A204.1 (cell line): ENCODE results near the gene SLC16A5.

Experiments
- FAIRE-seq: peaks from 2 replicates; lab custom pipeline; 2012; peaks lifted over from hg19 to GRCh38; lab: Jason Lieb, UNC

Gene SLC16A5

GRCh38 chr17:75086496-75087181 lies 1.1 kb upstream of the SLC16A5 start:
- FAIRE-seq: no peak

GRCh38 chr17:75087182-75087557 lies 584 bp upstream of the SLC16A5 start:
- no peak for FAIRE-seq

- no peak for FAIRE-seq
Observed at GRCh38 chr17:75088465-75089417, 987 bp downstream of the SLC16A5 start.

DNA sequence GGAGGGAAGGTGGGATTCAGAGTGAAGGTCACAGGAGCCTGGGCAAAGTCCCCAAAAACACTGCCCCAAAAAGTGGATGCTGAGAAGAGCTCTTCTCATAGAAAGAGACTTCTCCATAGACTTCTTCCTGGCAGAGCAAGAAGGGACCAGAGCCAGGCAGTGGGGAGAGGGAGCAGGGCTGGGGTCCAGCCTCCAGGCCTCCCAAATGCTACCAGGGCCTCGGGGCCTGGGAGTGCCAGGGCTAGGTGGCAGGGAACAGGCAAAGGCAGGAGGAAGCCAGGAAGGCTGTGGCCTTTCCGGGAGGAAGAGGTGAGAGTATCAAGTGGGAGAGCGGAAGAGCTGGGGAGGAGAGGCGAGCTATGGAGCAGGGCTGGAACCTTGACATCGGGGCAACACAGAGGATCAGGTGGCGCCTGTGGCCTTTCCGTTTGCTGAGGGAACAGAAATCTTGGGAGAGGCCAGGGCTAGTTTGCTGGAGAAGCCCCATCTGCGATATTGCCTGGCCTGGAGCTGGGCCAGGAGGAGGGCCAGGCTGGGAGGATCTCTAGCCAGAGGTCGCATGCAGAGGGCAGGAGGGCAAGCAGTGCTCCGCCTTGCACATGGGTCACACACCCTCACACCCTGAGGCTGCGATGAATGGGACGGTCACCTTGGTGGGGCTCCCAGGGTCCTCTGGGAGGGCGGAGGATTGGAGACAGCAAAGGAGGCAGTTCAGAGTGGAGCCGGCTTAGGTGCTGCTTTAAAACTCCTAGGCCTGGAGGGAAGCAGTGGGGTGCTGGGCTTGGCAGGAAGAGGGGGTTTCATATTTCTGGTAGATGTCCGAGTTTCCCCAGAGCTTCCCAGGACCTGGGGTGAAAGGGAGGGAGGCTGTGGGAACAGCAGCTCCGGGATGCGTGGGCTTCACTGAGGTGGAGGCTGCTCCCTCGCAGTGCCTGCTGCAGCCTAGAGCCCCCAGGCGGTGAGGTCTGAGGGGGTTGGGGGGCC lies 3.4 kb downstream of the SLC16A5 start:
- FAIRE-seq: no peak

- no peak for FAIRE-seq
Observed at GRCh38 chr17:75091855-75092327, 4.1 kb downstream of the SLC16A5 start.

DNA sequence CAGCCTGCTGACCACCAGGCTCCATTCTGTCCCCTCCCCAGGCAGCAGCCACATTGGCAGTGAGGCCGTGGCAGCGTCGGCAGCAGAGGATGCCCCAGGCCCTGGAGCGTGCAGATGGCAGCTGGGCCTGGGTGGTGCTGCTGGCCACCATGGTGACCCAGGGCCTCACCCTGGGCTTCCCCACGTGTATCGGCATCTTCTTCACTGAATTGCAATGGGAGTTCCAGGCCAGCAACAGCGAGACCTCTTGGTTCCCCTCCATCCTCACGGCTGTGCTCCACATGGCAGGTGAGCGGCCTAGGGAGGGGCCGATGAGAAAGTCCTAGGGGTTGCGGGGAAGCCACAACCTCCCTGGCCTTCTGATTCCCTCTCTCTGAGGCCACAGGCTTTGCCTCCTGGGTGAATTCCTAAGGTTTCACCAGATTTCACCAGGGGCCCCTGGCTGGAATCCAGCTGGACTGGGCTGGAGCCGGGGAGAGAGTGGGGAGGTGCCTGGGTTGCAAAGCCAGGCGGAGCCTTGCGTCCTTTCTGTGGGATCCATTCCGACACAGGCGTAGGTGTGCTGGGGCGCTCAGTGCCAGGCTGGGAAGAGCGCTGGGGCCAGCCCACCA lies 5.9 kb downstream of the SLC16A5 start:
- FAIRE-seq: no peak

- FAIRE-seq: no peak
Observed at GRCh38 chr17:75094871-75095399, 7.2 kb downstream of the SLC16A5 start.

GRCh38 chr17:75096082-75096625 lies 8.4 kb downstream of the SLC16A5 start:
- no peak for FAIRE-seq

DNA sequence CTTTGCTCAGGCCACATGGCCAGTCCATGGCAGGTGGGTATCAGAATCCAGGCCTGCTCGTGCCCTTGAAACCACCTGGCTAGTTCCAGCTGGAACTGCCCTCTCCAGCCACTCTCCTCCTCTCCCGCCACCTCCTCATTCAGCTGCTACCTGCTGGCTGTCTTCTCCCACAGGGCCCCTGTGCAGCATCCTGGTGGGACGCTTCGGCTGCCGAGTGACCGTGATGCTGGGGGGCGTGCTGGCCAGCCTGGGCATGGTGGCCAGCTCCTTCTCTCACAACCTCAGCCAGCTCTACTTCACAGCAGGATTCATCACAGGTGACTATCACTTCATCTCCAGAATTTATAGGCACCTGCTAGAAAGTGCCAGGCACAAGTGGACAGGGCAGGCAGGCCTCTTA lies 10.1 kb downstream of the SLC16A5 start:
- no peak for FAIRE-seq

GRCh38 chr17:75098861-75099260 lies 11.1 kb downstream of the SLC16A5 start:
- FAIRE-seq: no peak

DNA sequence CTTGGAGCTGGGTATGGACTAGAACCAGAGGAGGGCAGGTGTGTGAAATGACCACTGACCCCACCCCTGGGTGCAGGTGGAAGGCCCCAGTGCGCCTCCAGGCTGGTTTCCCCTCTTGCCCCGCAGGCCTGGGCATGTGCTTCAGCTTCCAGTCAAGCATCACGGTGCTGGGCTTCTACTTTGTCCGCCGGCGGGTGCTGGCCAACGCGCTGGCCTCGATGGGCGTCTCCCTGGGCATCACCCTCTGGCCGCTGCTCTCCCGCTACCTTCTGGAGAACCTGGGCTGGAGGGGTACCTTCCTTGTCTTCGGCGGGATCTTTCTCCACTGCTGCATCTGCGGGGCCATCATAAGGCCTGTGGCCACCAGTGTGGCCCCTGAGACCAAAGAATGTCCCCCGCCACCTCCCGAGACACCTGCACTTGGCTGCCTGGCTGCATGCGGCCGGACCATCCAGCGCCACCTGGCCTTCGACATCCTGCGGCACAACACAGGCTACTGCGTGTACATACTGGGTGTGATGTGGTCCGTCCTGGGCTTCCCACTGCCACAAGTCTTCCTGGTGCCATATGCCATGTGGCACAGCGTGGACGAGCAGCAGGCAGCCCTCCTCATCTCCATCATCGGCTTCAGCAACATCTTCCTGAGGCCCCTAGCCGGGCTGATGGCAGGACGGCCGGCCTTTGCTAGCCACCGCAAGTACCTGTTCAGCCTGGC lies 12.3 kb downstream of the SLC16A5 start:
- no peak for FAIRE-seq

GRCh38 chr17:75102385-75102821 lies 14.6 kb downstream of the SLC16A5 start:
- no peak for FAIRE-seq

- FAIRE-seq: no peak
Observed at GRCh38 chr17:75103601-75104554, 16.1 kb downstream of the SLC16A5 start.

DNA sequence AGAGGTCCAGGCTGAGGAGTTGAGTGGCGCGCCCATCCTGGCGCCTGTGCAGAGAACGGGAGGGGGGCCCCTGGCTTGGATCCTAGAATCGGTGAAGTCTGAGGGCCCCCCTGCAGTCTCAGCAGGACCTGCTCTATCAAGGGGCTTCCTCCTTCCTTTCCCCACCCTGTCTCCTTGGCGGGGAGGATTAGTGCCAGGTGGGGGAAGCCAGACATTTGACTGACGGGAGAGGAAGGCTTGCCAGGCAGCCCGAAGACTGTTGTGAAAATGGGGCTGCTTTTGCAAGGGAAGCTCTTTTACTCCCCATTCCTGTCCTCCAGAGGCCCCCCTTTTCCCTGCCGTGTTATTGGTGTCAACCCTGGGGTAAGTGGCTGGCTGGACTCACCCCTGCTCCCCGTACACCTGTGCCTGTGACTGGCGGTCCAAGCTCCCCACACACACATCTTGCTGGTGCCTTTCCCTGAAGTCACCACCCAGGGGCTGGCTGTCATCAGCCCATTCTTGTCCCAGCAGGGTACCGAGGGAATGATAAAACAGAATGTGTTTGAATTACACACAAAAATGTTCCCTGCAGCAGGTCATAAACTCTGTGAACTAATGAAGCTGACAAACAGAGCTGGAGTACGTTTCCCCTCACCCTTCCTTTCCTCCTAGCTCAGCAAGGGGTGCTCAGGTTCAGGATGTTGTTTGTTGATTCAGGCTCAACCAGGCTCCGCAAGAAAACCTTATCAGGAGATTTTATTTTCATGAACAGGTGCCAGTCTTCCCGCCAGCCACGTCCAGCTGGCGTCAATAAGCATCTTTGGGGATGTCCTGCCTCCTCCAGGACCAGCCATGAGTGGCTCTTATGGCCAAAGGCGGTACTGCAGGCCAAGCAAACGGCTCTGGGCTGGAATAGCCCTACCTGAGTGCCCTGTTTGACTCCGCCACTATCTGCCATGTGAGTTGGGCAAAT lies 17.6 kb downstream of the SLC16A5 start:
- FAIRE-seq: peak; percentile 16

DNA sequence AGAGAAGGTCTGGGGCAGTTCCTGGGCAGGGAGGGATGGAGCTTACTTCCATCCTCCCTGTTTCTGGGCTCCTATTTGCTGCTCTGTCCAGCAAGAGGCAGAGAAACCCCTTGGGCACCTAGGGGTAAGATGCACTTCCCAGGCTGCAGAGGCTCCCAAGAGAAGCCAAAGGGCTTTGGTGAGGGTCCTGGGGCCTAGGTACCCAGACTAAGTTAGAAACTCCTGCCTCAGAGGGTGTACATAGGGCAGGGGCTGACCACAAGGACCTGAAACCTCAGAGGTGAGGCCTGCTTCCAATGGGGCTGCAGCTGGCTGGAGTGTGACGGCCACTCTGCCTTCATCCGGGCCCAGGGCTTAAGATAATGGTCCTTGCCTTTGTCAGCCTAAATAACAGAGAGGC lies 20.4 kb downstream of the SLC16A5 start:
- no peak for FAIRE-seq

DNA sequence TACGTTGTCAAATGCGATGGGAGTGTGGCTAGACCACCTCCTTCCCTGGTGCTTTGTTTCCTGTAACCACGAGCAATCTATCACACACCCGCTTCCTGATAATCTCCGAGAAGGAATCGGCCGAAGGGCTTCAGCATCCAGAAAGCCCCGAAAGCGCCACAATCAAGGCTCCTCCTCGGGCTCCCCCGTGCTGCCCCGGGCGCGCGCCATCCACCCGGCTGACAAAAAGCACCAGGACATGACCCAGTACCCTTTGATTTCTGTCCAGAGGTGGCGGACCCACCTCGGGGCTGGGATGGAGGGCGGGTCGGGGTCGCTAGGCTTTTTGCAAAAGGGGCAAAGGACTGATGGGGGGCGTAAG lies 21.3 kb downstream of the SLC16A5 start:
- no peak for FAIRE-seq

- no peak for FAIRE-seq
Observed at GRCh38 chr17:75109407-75110233, 21.9 kb downstream of the SLC16A5 start, which contains the start of gene ARMC7. ARMC7 (plus strand) TSS chr17:75109969; CDS start chr17:75110289, 320 bp downstream.
